ENCODE results near the gene NUP205.

NUP205 gene

GRCh38 chr7:135538376-135538775 is 19.3 kb upstream of the NUP205 start:
- in situ Hi-C loops (cut with MboI; ENCODE audit: low sequenced_read_pairs), result no loop called here

GRCh38 chr7:135539629-135540028 is 18.1 kb upstream of the NUP205 start:
- in situ Hi-C loops (cut with MboI; ENCODE audit: low sequenced_read_pairs), result no loop called here

- in situ Hi-C loops (cut with MboI; ENCODE audit: low sequenced_read_pairs), result no loop called here
These were observed 16.7 kb upstream of the NUP205 start for GRCh38 chr7:135541029-135541428.

GRCh38 chr7:135550196-135550595 is 7.5 kb upstream of the NUP205 start:
- in situ Hi-C loops (cut with MboI; ENCODE audit: low sequenced_read_pairs), result no loop called here

GRCh38 chr7:135552148-135552547 is 5.6 kb upstream of the NUP205 start:
- in situ Hi-C loops (cut with MboI; ENCODE audit: low sequenced_read_pairs), result no loop called here

- in situ Hi-C loops (cut with MboI; ENCODE audit: low sequenced_read_pairs), result no loop called here
These were observed 4.4 kb upstream of the NUP205 start for GRCh38 chr7:135553346-135553745.

GRCh38 chr7:135558337-135558767 is 635 bp downstream of the NUP205 start:
- in situ Hi-C loops (cut with MboI; ENCODE audit: low sequenced_read_pairs), result no loop called here

GRCh38 chr7:135558881-135559280 is 1.2 kb downstream of the NUP205 start:
- in situ Hi-C loops (cut with MboI; ENCODE audit: low sequenced_read_pairs), result no loop called here

GRCh38 chr7:135560631-135561030 is 2.9 kb downstream of the NUP205 start:
- in situ Hi-C loops (cut with MboI; ENCODE audit: low sequenced_read_pairs), result no loop called here

- in situ Hi-C loops (cut with MboI; ENCODE audit: low sequenced_read_pairs), result no loop called here
These were observed 5.0 kb downstream of the NUP205 start for GRCh38 chr7:135562720-135563119.

- in situ Hi-C loops (cut with MboI; ENCODE audit: low sequenced_read_pairs), result no loop called here
These were observed 14.1 kb downstream of the NUP205 start for GRCh38 chr7:135571834-135572233.

- in situ Hi-C loops (cut with MboI; ENCODE audit: low sequenced_read_pairs), result no loop called here
These were observed 15.8 kb downstream of the NUP205 start for GRCh38 chr7:135573541-135573940.

GRCh38 chr7:135575296-135575695 is 17.6 kb downstream of the NUP205 start:
- in situ Hi-C loops (cut with MboI; ENCODE audit: low sequenced_read_pairs), result no loop called here

GRCh38 chr7:135578569-135578968 is 20.9 kb downstream of the NUP205 start:
- in situ Hi-C loops (cut with MboI; ENCODE audit: low sequenced_read_pairs), result no loop called here

- in situ Hi-C loops (cut with MboI; ENCODE audit: low sequenced_read_pairs), result no loop called here
These were observed 26.9 kb downstream of the NUP205 start for GRCh38 chr7:135584362-135585353.

- in situ Hi-C loops (cut with MboI; ENCODE audit: low sequenced_read_pairs), result no loop called here
These were observed 39.6 kb downstream of the NUP205 start for GRCh38 chr7:135597181-135597925.

GRCh38 chr7:135597926-135598305 is 40.2 kb downstream of the NUP205 start:
- in situ Hi-C loops (cut with MboI; ENCODE audit: low sequenced_read_pairs), result no loop called here

GRCh38 chr7:135599471-135599870 is 41.8 kb downstream of the NUP205 start:
- in situ Hi-C loops (cut with MboI; ENCODE audit: low sequenced_read_pairs), result no loop called here

- in situ Hi-C loops (cut with MboI; ENCODE audit: low sequenced_read_pairs), result no loop called here
These were observed 42.5 kb downstream of the NUP205 start for GRCh38 chr7:135600226-135600625.

- in situ Hi-C loops (cut with MboI; ENCODE audit: low sequenced_read_pairs), result no loop called here
These were observed 43.5 kb downstream of the NUP205 start for GRCh38 chr7:135601182-135601581.

GRCh38 chr7:135602304-135602703 is 44.6 kb downstream of the NUP205 start:
- in situ Hi-C loops (cut with MboI; ENCODE audit: low sequenced_read_pairs), result no loop called here

GRCh38 chr7:135616136-135616535 is 58.4 kb downstream of the NUP205 start:
- in situ Hi-C loops (cut with MboI; ENCODE audit: low sequenced_read_pairs), result no loop called here
